CD4-positive, alpha-beta T cell treated with Interleukin-21 for 1 hour (primary cell): ENCODE measurements around the gene CALHM5.
"Not testable (repeated sequence)": the region's sequence is repeated elsewhere in the genome, so short reads cannot be mapped to it uniquely, and the experiment has no call there.

Source experiments
- DNase-seq: peaks from one replicate; pipeline ENCODE4 v3.0.0-alpha.2; 2020

The CALHM5 gene, protein sequence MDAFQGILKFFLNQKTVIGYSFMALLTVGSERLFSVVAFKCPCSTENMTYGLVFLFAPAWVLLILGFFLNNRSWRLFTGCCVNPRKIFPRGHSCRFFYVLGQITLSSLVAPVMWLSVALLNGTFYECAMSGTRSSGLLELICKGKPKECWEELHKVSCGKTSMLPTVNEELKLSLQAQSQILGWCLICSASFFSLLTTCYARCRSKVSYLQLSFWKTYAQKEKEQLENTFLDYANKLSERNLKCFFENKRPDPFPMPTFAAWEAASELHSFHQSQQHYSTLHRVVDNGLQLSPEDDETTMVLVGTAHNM

DNA sequence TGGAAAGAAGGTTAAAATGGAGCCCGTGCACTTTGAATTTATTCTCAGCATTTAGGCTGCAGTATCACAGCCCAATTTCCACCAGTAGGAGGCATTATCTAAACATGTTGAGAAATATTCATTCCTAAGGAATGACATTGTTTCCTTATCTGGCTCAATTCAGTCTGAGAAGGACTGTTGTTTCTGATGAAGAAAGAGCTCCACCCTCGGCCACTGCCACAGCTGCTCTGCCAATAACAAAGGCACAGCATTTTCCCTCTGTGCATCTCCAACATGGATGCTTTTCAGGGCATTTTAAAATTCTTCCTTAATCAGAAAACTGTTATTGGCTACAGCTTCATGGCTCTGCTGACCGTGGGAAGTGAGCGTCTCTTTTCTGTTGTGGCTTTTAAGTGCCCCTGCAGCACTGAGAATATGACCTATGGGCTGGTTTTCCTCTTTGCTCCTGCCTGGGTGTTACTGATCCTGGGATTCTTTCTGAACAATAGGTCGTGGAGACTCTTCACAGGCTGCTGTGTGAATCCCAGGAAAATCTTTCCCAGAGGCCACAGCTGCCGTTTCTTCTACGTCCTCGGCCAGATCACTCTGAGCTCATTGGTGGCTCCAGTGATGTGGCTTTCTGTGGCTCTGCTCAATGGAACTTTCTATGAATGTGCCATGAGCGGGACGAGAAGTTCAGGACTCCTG, at the start of gene CALHM5:
CALHM5 (plus strand) TSS at position 216 of the 687 bp plus-strand sequence; CDS start at position 274, 58 bp downstream.
- DNase-seq, result no peak

DNA sequence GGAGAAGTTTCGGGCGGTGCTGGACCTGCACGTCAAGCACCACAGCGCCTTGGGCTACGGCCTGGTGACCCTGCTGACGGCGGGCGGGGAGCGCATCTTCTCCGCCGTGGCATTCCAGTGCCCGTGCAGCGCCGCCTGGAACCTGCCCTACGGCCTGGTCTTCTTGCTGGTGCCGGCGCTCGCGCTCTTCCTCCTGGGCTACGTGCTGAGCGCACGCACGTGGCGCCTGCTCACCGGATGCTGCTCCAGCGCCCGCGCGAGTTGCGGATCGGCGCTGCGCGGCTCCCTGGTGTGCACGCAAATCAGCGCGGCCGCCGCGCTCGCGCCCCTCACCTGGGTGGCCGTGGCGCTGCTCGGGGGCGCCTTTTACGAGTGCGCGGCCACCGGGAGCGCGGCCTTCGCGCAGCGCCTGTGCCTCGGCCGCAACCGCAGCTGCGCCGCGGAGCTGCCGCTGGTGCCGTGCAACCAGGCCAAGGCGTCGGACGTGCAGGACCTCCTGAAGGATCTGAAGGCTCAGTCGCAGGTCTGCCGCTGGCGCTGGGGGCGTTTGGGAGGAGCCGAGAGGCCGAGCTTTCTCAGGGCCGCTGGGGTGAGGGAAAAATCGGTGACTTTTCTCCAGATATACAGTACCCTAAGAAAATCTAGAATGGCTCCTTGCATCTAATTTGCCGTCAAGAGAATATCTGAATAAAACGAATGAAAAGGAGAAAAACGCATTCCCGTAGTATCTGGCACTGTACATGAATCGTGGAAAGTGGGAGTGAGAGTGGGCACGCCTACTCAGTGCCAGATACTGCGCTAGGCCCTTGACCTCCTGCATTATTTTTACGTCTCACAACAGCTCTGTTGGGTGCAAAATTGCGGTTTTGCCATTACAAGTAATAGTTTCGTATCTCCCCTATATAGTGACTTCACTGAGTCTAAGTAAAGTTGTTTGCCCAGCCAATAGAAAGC, 49.2 kb upstream of the CALHM5 start:
- DNase-seq, result peak; percentile 42

DNA sequence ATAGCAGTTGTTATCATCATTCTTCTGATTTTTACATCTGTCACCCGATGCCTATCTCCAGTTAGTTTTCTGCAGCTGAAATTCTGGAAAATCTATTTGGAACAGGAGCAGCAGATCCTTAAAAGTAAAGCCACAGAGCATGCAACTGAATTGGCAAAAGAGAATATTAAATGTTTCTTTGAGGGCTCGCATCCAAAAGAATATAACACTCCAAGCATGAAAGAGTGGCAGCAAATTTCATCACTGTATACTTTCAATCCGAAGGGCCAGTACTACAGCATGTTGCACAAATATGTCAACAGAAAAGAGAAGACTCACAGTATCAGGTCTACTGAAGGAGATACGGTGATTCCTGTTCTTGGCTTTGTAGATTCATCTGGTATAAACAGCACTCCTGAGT, 48.1 kb upstream of the CALHM5 start:
- DNase-seq, result no peak

DNA sequence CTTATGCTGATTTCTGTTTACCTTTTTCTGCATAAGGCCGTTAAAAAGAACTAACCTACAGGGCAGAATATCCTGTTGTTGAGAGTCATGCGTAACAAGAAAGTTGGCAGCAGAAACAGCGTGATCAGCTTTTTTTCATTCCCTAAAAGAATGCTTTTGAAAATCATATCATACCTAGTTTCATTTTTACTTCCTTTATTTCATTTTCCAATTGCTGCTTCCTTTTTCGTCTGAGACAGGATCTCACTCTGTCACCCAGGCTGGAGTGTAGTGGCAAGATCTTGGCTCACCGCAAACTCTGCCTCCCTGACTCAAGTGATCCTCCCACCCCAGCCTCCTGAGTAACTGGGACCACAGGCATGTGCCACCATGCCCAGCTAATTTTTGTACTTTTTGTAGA, 46.2 kb upstream of the CALHM5 start:
- DNase-seq, result no peak

DNA sequence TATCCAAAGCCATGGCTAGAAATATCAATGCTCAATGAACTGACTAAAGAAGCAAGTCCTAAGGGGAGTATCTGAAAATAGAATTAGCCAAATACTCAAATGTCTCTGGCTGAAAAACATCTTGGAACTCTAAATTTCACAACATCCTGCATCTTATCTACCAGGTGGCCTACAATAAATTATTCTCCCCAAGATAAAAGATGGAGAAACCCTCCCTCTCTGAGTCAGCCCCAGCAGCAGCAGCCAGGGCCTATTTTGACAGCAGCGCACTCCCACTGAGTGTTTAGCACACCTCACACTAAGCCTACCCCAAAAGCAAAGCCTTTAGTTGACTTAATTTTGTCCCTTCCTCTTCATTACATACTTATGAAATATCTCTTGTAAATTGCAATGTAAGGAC, 44.3 kb upstream of the CALHM5 start:
- DNase-seq, result no peak

DNA sequence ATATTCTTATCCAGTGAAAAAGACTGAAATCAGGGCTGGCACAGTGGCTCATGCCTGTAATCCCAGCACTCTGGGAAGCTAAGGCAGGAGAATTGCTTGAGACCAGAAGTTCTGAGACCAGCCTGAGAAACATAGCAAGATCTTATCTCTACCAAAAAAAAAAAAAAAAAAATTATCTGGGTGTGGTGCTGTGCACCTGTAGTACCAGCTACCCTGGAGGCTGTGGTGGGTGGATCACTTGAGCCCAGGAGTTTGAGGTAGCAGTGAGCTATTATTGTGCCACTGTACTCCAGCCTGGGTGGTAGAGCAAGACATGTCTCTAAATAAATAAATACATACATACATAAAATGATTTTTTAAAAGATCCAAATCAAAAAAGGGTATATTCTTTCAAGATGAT, 43.9 kb upstream of the CALHM5 start:
- DNase-seq, result no peak

DNA sequence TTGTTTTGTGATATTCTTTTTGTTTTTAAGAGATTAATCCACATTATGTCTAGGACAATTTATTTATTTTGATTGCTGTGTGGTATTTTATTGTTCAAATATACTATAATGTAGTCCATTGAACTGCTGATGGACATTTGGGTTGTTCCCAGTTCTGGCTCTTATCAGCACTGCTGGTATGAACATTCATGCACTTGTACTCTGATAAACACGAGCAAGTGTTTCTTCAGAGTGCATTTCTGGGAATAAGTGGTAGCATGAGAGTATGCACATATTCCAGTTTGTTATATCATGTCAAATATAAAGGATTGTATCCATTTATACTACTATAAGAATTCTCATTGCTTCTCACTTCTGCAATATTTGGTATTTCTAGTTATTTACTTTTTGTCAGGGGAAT, 43.1 kb upstream of the CALHM5 start:
- no peak for DNase-seq

DNA sequence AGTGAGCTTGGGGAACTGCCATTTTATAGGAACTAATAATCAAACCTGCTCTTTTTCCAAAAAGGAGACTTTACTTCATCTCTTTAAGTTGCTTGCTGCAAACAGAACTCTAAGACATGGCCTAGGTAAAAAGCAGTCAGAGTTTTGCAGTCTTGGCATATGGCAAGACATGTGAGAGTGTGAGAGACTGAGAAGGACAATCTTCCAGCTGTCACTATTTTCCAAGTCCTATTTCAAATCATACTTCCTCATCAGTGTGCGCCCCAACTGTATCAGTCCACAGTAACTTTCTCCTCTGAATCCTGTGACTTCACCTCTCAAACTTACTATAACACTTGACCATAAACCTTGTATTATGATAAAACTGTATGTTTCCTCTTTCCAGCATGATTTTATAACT, 39.9 kb upstream of the CALHM5 start:
- no peak for DNase-seq

DNA sequence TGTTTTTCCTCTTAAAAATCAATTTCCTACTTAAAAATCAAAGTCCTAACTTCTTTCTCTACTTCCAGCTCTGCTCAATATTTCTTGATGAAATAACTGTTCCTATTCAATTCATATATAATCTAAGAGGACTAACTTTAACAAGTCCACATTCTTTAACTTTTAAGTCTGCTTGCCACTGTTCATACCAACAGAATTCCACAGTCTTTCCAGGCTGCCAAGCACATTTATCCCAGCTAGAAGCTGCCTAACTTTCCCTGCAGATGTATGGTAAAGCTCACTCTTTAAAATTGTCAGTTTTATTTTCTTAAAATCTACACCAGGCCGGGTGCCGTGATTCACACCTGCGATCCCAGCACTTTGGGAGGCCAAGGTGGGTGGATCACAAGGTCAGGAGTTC, 38.7 kb upstream of the CALHM5 start:
- DNase-seq, result no peak

DNA sequence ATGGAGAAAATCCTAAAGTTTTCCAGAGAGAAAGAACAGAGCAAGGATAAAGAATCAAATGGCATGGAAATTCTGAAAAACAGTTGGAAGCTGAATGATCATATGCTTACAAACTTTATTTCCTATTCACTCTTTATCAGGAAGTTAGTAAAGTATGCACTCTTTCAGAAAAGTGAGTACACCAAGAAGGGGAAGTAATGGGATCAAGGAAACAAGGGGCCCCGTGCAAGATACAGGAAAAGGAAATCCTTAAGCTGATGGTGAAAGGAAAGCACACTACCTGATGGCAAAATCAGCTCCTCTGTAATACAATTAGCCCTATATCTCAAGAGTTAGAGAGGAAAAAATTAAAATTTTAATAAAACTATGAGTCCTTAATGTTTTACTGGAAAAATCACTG, 36.3 kb upstream of the CALHM5 start:
- DNase-seq, result no peak

DNA sequence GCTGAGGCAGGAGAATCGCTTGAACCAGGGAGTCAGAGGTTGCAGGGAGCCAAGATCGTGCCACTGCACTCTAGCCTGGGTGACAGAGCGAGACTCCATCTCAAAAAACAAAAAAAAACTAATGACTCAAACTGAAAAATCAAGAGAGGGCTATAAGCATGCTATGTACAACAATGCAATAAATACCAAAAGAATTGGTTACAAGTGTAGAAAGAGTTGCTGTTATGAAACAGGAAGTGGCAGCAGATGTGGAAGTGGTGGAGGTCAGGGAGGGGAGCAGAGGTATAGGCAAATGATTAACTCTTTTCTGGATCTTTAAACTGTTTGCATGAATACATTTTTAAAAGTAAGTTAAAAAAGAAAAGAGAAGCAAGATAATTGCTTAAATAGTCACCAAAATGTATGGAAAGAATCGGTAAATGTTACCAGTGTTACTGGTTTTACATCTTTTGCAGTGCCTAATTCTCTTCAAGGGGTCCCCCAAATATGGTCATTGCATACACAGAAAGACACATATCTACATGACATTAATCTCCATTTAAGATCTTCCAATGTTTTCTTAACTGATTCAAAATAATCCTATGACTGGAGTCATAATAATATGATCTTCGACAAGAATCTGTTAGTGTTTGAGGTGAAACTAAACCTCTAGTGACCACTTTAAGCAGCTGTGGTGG, 35.3 kb upstream of the CALHM5 start:
- no peak for DNase-seq

DNA sequence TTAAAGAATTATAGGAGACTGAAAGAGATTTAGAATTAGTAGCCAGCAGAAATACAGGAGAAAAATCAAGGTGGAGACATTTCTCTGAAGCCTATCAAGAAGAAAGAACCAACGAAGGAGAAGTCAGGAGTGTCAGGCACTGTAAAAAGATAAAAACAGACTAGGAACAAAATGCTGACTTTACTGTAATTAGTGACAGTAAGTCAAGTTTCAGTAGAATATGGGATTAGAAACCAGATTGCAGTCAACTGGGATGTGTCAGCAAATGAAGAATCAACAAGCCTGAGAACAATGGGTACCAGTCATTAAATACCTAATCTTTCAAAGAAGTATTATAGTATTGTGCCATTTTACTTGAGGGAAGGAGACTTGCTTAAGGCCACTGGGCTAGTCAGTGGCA, 28.7 kb upstream of the CALHM5 start:
- DNase-seq, result no peak

DNA sequence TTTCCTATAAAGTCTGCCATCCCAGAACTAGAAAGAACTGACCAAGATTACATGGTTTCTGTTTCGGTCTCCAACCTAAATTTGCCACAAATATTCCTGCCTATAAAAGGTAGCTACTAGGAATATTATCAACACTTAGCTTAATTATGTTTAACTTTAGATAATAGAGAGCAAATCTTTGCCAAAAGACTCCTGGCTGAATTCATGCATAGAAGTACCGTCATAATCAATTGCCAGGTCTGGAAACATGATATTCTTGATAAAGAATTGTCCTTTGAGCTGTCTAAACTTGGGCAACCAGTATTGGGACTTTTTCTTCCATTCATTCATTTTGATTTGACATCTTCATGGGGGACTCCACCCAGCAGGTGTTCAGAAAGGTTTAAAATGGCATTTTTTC, 27.8 kb upstream of the CALHM5 start:
- DNase-seq, result no peak

DNA sequence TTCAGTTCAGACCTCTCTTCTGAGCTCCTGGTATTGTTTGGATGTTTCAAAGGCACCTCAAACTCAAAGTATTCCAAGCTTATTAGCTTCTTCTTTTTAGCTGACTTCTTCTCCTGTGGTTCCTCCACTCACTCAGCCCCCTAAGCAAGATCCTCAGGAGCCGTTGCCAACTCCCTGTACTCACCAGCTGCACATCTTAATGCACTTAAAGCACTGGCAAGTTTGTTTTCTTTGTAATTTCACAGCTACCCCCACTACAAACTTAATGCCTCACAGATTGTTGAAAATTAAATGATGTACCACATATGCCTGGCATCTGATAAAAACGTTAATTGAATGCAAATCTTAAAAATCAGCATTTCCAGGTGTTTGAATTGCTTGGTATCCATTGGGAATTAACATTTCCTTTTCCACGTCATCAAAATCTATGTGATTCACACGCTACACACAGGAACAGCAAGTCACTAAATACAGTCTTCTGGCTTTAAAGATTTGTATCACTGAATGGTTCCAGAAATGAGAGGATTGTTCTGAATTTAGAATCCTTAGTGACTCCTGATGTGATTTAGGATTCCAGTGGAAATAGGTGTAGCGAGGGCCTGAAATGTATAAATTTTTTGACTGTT, 25.8 kb upstream of the CALHM5 start:
- no peak for DNase-seq

DNA sequence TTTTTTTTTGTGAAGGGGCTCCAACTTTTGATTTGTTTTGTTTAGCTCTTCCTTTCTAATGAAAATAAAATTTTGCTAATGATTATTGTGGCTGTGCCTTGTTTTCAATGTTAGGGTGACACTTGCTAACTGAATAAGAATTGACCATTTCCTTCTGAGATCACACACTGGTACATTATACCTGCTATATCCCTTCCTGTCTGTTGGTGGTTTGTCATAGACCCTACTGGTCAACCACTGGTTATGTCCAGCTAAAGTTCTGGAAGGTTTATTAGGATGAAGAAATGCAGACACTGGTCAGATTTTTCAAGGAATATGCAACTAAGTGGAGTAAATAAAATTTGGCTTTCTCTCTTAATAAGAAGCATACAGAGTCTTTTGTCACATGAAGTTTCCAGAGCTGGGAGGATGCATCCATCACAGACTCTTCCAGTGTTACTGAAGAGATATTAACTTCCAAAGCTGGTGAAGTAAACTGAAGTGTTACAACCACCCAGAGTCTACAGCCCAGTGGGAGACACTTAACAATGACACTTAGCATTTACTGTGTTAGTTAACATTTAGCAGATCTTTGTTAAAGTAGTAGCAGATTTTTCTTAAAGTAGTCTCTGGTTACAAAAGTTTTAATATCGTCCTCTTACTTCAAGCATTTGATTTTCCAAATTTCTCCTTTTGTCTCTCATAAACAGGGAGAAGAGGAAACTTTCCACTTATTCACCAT, 19.7 kb upstream of the CALHM5 start:
- DNase-seq, result no peak

DNA sequence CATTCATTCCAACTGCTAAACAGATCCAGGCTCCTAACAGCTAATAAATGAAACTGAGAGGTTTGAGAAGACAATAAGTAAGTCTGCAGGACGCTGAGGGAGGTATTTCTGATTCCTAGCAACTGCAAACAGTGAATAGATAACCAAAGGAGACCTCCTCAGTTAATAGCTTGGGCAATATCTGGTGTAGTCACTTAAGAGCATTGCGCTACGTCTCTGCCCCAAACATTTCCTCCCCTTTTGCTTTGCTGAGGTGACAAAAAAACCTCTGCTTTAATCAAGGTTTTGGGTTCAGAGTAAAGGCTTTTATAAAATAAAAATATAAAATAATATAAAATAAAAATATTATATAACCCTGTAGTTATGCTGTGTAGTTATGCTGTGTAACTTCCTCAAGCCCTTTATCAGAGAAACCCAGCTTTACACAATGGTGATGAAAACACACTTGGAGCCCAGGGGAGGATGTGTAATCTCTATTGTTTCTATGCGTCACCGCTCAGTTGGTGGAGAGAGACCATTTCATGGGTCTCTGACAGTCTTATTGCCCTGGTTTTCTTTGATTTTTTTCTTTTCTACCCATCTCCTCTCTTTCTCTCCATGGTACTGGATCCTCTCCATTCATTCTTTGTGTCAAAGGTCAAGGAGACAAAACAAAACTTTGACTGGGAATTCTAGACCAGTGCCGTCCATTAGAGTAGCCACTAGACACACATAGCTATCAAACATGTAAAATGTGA, 18.9 kb upstream of the CALHM5 start:
- no peak for DNase-seq

DNA sequence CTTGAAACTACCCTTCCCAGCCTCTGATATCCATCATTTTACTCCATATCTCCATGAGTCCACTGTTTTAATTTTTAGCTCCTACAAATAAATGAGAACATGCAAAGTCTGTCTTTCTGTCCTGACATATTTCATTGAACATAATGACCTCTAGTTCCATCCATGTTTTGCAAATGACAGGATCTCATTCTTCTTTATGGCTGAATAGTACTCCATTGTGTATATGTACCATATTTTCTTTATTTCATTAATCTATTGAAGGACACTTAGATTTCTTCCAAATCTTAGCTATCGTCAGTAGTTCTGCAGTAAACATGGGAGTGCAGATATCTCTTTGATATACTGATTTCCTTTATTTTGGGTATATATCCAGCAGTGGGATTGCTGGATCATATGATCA, 16.3 kb upstream of the CALHM5 start:
- DNase-seq, result not testable (repeated sequence)

DNA sequence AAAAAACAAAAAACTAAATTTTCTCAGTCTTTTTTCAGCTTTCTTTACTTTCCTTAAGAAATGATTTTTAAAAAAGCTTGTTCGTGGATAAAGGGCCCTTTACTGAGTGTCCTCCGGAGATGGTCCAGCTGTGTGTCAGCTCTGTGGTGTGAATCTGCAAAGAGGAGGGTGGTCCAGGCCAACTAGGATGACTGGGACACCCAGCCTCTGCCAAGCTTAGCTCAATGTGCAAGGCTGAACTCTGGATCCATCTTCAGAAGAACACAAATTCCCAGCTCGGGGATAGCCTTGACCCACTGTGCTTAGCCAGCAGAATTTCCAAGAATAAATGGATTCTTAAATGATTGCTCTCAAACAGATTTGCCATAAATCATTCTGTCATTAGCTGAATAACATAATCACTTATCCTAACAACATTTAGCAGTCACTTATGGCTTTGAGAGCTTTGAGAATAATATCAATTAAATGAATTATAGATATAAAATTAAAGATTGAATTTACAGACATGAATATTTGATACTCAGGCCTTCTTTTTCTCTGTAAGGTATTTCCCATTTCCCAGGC, 14.2 kb upstream of the CALHM5 start:
- DNase-seq, result no peak

DNA sequence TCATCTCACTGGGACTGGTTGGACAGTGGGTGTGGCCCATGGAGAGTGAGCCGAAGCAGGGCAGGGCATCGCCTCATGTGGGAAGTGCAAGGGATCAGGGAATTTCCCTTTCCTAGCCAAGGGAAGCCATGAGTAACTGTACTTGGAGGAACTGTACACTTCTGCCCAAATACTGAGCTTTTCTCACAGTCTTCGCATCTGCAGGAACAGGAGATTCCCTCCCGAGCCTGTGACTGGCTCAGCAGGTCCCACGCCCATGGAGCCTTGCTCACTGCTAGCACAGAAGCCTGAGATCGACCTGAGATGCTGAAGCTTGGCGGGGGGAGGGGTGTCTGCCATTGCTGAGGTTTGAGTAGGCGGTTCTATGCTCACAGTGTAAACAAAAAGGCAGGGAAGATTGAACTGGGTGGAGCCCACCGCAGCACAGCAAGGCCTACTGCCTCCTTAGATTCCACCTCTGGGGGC, 10.4 kb upstream of the CALHM5 start:
- no peak for DNase-seq

DNA sequence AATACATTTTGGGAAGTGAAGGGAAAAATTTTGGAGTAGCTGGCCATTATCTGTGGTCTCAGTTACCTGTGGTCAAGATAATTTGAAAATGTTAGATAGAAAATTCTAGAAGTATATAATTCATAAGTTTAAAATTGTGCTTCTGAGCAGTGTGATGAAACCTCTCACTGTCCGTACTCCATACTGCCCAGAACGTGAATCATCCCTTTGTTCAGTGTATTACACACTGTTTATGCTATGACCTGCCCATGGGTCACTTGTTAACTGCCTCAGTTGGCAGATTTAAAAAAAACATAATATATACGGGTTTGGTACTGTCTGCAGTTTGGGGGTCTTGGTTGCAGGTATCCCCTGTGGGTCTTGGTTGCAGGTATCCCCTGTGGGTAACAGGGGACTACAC, 4.1 kb upstream of the CALHM5 start:
- no peak for DNase-seq

DNA sequence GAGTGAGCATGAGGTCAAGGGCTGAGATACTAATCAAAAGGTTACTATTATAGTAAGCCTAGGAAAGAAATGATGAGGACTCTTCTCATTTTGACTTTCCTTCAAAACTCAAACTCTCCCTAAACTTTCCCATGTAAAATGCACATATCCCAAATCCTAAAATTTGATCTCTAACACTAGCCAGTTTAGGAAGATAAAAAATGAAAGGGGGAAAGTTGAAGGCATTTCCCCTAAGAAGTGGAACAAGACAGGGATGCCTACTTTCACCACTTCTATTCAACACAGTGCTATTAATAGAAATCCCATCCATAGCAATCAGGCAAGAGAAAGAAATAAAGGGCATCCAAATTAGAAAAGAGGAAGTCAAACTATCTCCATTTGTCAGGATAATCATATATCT, 2.9 kb upstream of the CALHM5 start:
- DNase-seq, result no peak
